NCI-H1048 (cell line): ENCODE results near the gene SYT15.
"Not testable (repeated sequence)": the region's sequence is repeated elsewhere in the genome, so short reads cannot be mapped to it uniquely, and the experiment has no call there.

ENCODE experiments used
- DNase-seq: peaks from one replicate; lab custom pipeline; 2025; lab: John Stamatoyannopoulos, UW

SYT15 gene

DNA sequence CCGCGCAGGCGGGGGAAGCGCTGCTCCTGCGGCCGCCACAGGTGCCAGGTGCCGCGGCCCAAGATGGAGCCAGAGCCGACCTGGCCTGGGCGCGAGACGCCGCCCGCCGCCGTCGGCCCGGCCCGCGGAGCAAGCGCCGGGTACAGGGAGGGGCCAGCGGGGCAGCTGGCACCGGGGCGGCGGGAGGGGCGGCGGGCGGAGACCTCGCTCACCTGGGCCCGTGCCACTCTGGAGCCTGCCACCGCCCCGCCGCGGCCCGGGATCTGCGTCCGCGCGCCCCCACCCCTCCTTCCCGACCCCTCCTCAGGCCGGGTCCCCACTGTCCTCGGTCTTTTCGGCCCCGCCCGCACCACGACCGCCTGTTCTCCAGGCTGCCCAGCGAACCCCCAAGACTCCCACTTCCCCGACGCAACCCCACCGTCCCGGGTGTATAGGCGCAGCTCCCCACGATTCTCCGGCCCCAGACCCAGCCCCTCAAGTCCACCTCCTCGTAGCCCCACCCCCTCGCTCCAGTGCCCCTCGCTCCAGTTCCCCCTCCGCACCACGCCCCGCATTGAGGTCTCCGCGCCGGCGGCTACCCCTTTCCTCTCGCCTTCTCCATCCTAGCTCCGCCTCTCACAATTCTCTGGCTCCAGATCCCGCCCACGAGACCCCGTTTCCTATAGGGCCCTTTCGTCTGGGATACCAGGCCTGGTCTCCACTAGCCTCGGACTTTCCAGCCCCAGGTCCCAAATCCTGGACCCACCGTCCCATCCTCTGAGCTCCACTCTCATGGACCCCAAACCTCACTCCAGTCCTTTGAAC lies 22.2 kb upstream of the SYT15 start, which contains the start of gene GPRIN2:
GPRIN2 (minus strand) TSS at position 144 of the 804 bp plus-strand sequence. CDS start 5,922 bp downstream, outside the sequence.
- DNase-seq: no peak

DNA sequence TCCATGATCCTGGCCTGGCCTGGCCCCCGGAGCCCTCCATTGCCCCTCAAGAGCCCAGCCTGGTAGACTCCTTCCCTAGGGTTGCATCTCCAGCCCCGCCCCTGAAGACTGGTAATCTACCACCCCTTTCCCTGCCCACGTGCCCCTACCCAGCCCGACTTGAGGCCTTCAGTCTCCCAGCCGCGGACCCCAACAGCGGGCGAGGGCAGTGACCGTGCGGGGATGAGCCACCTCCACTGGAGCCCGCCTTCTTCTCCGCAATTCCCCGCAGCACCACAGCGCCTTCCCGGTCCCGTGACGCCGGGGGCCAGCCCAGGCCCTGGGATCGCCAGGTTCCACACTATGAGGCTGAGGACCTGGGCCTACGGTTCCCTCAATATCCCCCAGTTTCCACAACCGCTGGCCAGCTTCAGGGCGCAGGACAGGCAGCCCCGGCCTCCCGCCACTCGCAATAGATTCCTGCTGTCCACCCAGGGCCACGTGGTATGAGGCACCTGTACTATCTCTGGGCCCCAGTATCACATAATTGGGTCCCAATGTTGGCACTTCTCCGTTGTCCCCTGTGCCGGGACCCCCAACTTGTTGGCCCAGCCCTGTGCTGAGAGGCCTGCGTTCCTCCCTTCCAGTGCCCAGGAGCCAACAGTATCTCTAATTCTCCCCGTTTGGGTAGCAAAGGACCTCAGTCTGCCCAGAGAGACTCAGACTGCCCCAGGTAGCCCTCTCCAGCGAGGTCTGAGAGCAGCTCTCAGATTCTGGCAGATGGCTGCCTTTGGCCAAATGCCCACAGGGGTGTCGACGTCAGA lies 21.4 kb upstream of the SYT15 start:
- no peak for DNase-seq

DNA sequence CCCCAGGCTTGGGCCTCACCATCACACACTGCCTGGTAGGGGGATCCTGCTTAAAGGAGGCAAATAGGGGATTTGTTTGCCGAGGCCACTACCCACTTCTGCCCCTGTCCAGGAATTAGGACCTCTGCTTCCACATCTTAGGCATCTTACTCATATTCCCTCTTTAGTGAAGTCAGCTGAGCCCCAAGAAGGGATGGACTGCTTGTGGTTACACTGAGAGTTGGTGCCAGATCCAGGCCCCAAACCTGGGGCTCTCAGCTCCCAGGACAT lies 20.9 kb upstream of the SYT15 start:
- no peak for DNase-seq

- DNase-seq: no peak
Measured at GRCh38 chr10:46558392-46559185, 20.3 kb upstream of the SYT15 start.

DNA sequence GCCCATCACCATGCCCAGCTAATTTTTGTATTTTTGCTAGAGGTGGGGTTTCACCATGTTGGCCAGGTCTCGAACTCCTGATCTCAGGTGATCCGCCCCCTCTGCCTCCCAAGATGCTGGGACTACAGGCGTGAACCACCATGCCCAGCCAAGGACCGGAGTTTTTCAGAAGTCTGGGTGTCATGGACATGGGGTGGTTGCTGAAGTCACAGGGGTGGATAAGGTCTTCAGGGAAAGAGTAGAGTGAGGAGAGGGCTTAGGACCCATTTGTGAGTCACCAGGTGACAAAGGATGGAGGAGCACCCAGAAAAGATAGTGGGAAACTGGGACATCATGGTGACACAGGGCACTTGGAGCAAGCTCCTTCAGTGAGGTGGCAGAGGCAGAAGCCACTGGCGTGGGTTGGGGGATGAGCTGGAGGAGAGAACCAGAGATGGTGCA lies 19.7 kb upstream of the SYT15 start:
- DNase-seq: no peak

GRCh38 chr10:46560381-46560780 lies 18.5 kb upstream of the SYT15 start:
- DNase-seq: no peak

DNA sequence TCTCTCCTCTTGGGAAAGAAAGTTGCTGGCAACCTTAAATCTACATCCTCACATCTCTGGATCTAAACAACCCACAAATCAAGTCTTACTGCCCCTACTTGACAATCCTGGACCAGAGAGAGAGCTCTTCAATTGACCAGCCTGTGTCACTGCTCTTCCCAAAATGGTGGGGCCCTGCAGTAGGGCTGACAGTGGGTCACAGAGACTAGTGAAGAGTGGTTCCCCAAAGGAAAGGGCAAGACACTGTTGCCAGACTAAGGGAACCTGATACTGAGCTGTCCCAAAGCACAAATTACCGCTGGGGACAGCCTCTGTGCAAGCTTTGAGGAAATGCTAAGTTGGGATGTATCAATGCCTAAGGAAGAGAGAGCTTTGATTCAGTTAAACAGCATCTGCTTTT lies 18.0 kb upstream of the SYT15 start:
- DNase-seq: no peak

- peak; percentile 28 for DNase-seq
Measured at GRCh38 chr10:46565591-46566332, 13.2 kb upstream of the SYT15 start.

GRCh38 chr10:46567151-46567550 lies 11.8 kb upstream of the SYT15 start:
- DNase-seq: not testable (repeated sequence)

DNA sequence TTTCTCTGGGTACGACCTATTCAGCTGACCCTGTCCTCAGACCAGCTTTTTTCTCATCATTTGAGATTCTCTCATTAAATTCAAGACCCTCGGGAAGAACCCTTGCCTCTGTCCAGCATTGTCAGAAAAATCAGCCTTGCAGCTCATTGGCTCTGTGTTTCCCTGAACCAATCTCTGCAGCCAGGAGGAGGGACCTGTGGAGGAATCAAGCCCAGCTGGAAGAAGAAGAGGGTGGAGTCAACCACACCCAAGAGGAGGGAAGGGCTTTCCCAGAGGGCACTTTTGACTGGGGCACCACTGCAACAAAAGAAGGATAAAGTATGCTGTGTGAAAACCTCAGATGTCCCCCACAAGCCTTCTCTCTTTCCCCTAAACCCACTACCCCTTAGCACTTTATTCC lies 8.3 kb upstream of the SYT15 start:
- DNase-seq: not testable (repeated sequence)

GRCh38 chr10:46572765-46573164 lies 6.2 kb upstream of the SYT15 start:
- not testable (repeated sequence) for DNase-seq

- DNase-seq: not testable (repeated sequence)
Measured at GRCh38 chr10:46573314-46573713, 5.6 kb upstream of the SYT15 start.

- not testable (repeated sequence) for DNase-seq
Measured at GRCh38 chr10:46573884-46574283, 5.0 kb upstream of the SYT15 start.

GRCh38 chr10:46577624-46578473 lies 1.1 kb upstream of the SYT15 start:
- not testable (repeated sequence) for DNase-seq

GRCh38 chr10:46579378-46579777 lies 450 bp downstream of the SYT15 start:
- DNase-seq: not testable (repeated sequence)

DNA sequence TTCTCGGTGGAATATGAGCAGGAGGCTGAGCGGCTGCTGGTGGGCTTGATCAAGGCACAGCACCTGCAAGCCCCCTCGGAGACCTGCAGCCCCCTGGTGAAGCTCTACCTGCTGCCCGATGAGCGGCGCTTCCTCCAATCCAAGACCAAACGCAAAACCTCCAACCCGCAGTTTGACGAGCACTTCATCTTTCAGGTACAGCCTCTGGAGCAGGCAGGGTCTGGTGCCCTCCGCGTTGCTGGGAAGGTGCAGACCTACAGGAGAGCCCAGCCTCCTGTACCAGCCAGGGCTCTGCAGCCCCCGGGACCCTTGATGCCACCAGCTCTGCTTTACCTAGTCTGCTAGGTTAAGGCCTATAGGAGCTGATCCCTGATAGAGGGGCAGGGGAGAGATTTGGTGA lies 3.1 kb downstream of the SYT15 start:
- not testable (repeated sequence) for DNase-seq

GRCh38 chr10:46582568-46582967 lies 3.6 kb downstream of the SYT15 start:
- not testable (repeated sequence) for DNase-seq

GRCh38 chr10:46584196-46584595 lies 5.3 kb downstream of the SYT15 start:
- not testable (repeated sequence) for DNase-seq

DNA sequence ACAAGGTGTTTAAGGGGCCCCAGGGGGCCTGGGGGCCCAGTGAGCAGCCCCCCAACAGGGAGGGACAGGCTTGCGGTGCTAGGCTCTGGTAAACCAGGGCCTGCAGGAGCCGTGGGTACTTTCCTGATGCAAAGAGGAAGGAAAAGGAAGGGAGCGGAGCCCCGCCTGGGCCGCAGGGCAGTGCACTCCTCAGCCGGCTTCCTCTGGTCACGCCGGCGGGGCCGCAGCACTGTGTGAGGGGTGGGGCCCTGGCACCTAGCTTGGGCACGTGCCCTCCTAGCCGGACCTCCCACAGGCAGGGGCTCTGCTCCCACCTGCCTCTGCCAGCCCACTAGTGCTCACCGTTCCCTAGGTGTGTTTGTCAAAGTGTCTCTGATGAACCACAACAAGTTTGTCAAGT lies 6.3 kb downstream of the SYT15 start:
- not testable (repeated sequence) for DNase-seq

DNA sequence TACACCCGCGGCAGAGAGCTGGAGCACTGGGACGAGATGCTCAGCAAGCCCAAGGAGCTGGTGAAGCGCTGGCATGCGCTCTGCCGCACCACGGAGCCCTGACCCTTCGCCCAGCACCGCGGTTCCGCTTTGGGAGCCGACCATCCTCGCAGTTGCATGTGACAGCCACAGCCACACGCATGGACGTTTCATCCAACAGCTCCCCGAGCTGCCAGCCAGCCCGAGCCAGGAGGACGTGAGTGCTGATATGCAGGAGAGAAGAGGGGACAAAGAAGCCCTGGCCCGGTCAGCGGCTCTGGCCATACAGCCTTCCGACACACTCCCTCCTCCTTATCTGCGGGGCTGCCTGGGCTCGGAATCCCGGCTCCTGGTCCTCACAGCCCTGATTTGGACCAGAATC lies 8.6 kb downstream of the SYT15 start:
- DNase-seq: not testable (repeated sequence)

- not testable (repeated sequence) for DNase-seq
Measured at GRCh38 chr10:46588221-46588620, 9.3 kb downstream of the SYT15 start.
